ENCODE results near the gene CNOT6L.

CNOT6L gene

GRCh38 chr4:77862478-77863216 lies 43.5 kb upstream of the CNOT6L start, which contains the start of gene MRPL1:
MRPL1 (plus strand) TSS chr4:77862830; CDS start chr4:77862849, 19 bp downstream.
- Histone ChIP-seq H3K4me1 (ENCODE audit: low read length) (peaks cover 7% of the 10 kb centered on the region; the same call in 1 of the 2 replicates), H3F3A (ENCODE audit: insufficient read depth, low read length) (peaks cover 13% of the 10 kb centered on the region), H4K20me1 (ENCODE audit: insufficient read depth, low read length) (no peaks in the 10 kb centered on the region), H3K27me3 (replicated peaks; ENCODE audit: insufficient read depth, low read length) (no peaks in the 10 kb centered on the region), H3K4me2 (ENCODE audit: low read depth, low read length) (peak within 1 kb of the TSS; percentile 57), H2AFZ (ENCODE audit: low read length) (peak within 1 kb of the TSS; percentile 90), H3K36me3 (replicated peaks; ENCODE audit: insufficient read depth, low read length) (no peaks in the 10 kb centered on the region), H3K79me2 (ENCODE audit: low read length) (peaks cover 50% of the 10 kb centered on the region), H3K9me2 (replicated peaks; ENCODE audit: insufficient read depth, low read length) (no peaks in the 10 kb centered on the region), H3K27ac (ENCODE audit: low read length) (peak within 1 kb of the TSS; percentile 85), H3K9me3 (replicated peaks; ENCODE audit: insufficient read depth, low read length) (no peaks in the 10 kb centered on the region), H3K9ac (ENCODE audit: low read length) (peak within 1 kb of the TSS; percentile 84), H3K4me3 (ENCODE audit: low read length) (peak within 1 kb of the TSS; percentile 89)
- peak; percentile 93 for DNase-seq
- no peak for TF ChIP-seq EZH2phosphoT487 (IDR thresholded peaks at IDR 0.05; ENCODE audit: low read length)
- peak; percentile 16 for TF ChIP-seq CTCF (IDR thresholded peaks at IDR 0.05; ENCODE audit: low read length)

- peak; percentile 31 for DNase-seq
- peaks cover 13% of the 10 kb centered on the region for H3F3A ChIP-seq (ENCODE audit: insufficient read depth, low read length)
- H4K20me1 ChIP-seq (ENCODE audit: insufficient read depth, low read length): no peaks in the 10 kb centered on the region
- peak overlapping the region; percentile 85; the same call in 1 of the 2 replicates for H3K27ac ChIP-seq (ENCODE audit: low read length)
- TF ChIP-seq EZH2 (optimal IDR thresholded peaks at IDR 0.05; ENCODE audit: low read depth, low read length) (no peak), EZH2phosphoT487 (IDR thresholded peaks at IDR 0.05; ENCODE audit: low read length) (no peak), CTCF (IDR thresholded peaks at IDR 0.05; ENCODE audit: low read length) (no peak)
- peaks cover 13% of the 10 kb centered on the region; the same call in 1 of the 2 replicates for H3K4me1 ChIP-seq (ENCODE audit: low read length)
- no peaks in the 10 kb centered on the region for H3K9me3 ChIP-seq (replicated peaks; ENCODE audit: insufficient read depth, low read length)
- H3K79me2 ChIP-seq (ENCODE audit: low read length): peaks cover 39% of the 10 kb centered on the region
- peak overlapping the region; percentile 90 for H2AFZ ChIP-seq (ENCODE audit: low read length)
- peak overlapping the region; percentile 89 for H3K4me3 ChIP-seq (ENCODE audit: low read length)
- peak overlapping the region; percentile 57 for H3K4me2 ChIP-seq (ENCODE audit: low read depth, low read length)
- H3K36me3 ChIP-seq (replicated peaks; ENCODE audit: insufficient read depth, low read length): no peaks in the 10 kb centered on the region
- H3K9me2 ChIP-seq (replicated peaks; ENCODE audit: insufficient read depth, low read length): no peaks in the 10 kb centered on the region
- H3K27me3 ChIP-seq (replicated peaks; ENCODE audit: insufficient read depth, low read length): no peaks in the 10 kb centered on the region
- H3K9ac ChIP-seq (ENCODE audit: low read length): peak overlapping the region; percentile 23; the same call in 1 of the 2 replicates
Measured at GRCh38 chr4:77861495-77861894, 42.3 kb upstream of the CNOT6L start.

GRCh38 chr4:77859256-77859655 lies 40.1 kb upstream of the CNOT6L start:
- Histone ChIP-seq H3K9me3 (replicated peaks; ENCODE audit: insufficient read depth, low read length) (no peaks in the 10 kb centered on the region), H3K4me3 (ENCODE audit: low read length) (no peak overlapping the region), H3K4me2 (ENCODE audit: low read depth, low read length) (no peak overlapping the region), H3F3A (ENCODE audit: insufficient read depth, low read length) (peaks cover 13% of the 10 kb centered on the region), H3K9me2 (replicated peaks; ENCODE audit: insufficient read depth, low read length) (no peaks in the 10 kb centered on the region), H3K27ac (ENCODE audit: low read length) (no peak overlapping the region), H2AFZ (ENCODE audit: low read length) (no peak overlapping the region), H4K20me1 (ENCODE audit: insufficient read depth, low read length) (no peaks in the 10 kb centered on the region), H3K9ac (ENCODE audit: low read length) (no peak overlapping the region), H3K27me3 (replicated peaks; ENCODE audit: insufficient read depth, low read length) (no peaks in the 10 kb centered on the region), H3K79me2 (ENCODE audit: low read length) (peaks cover 16% of the 10 kb centered on the region), H3K36me3 (replicated peaks; ENCODE audit: insufficient read depth, low read length) (no peaks in the 10 kb centered on the region), H3K4me1 (ENCODE audit: low read length) (peaks cover 13% of the 10 kb centered on the region; the same call in 1 of the 2 replicates)
- DNase-seq: no peak
- no peak for TF ChIP-seq CTCF (IDR thresholded peaks at IDR 0.05; ENCODE audit: low read length)
